ENCODE measurements around the gene LDLR.

GRCh38 chr19:11154683-11155047 lies 65.4 kb downstream of the LDLR start:
- TF ChIP-seq POLR2A (IDR thresholded peaks at IDR 0.05; ENCODE audit: low read depth, low read length) = no peak
- no peak for TF ChIP-seq POLR2AphosphoS5 (IDR thresholded peaks at IDR 0.05; ENCODE audit: low read depth, low read length)
